ENCODE measurements around the gene TENM3. TPM values are rescaled to one million over a fixed set of nuclear protein-coding genes. Genes with fewer than 3 reads are reported as not detected.

TENM3 gene
- total and polyA plus RNA-seq, 2 of the 8 experiments (the other 6 are each of a cell fraction or from before 2014, with no cell fraction given), result 36.9 to 69.3 TPM

- H2BK12ac ChIP-seq (ENCODE audit: low read depth, low read length), result no peak overlapping the region
- H3K9ac ChIP-seq (replicated peaks in 1 of 4; ENCODE audit: extremely low read depth in 1 of 4, low read depth in 3 of 4, low read length in 3 of 4), result no peak overlapping the region
- no peaks in the 10 kb centered on the region for H3K79me2 ChIP-seq (ENCODE audit: control insufficient read depth in 1 of 2, insufficient read depth in 2 of 2, low read length in 2 of 2)
- H4K20me1 ChIP-seq (replicated peaks in 1 of 2; ENCODE audit: control insufficient read depth in 1 of 2, insufficient read depth in 2 of 2, low read length in 2 of 2), result peaks cover 0 to 3% of the 10 kb centered on the region in 2 experiments
- H3K4me1 ChIP-seq (replicated peaks in 1 of 4; ENCODE audit: control insufficient read depth in 3 of 4, insufficient read depth in 4 of 4, low read length in 3 of 4), result no peaks in the 10 kb centered on the region; a peak in 1 of 7 replicates
- no peak overlapping the region for H3K27ac ChIP-seq (ENCODE audit: low read depth, low read length)
- no peak overlapping the region for H3K23ac ChIP-seq (ENCODE audit: insufficient read length)
- ChIA-PET CTCF (ENCODE audit: partially characterized antibody) (interaction anchor here (0.6 to 2.4 kb wide), 6 partner anchors 11 to 124 kb away, joined by 3 to 8 read pairs (median 3); no protein-coding TSS in a partner anchor), POLR2A (ENCODE audit: partially characterized antibody) (no interaction called here)
- DNase-seq (ENCODE audit: low read depth in 1 of 2, low spot score in 2 of 2) (no peak), FAIRE-seq (no peak)
- no peak overlapping the region for H4K5ac ChIP-seq (ENCODE audit: insufficient read length, low read depth, low read length)
- H3K79me1 ChIP-seq (ENCODE audit: low read depth, low read length), result no peaks in the 10 kb centered on the region
- 0 out of 7 replicates have a peak, but pooled peaks cover 0 to 2% (median 0%) of the 10 kb centered on the region in 4 experiments for H3K27me3 ChIP-seq (replicated peaks in 1 of 4; ENCODE audit: control insufficient read depth in 3 of 4, extremely low read depth in 1 of 4, insufficient read depth in 3 of 4, low read length in 3 of 4)
- 90% methylated on average over 15 of the region's 15 CpGs; no CpG with 5 or more reads in 1 of the 2 experiments for WGBS, 2 experiments (ENCODE audit: extremely low coverage in 1 of 2, insufficient coverage in 1 of 2, insufficient read length in 1 of 2, insufficient replicate concordance in 2 of 2, low coverage in 1 of 2, low lambda C conversion rate in 2 of 2, missing lambda C conversion rate in 1 of 2)
- H2BK120ac ChIP-seq (replicated peaks; ENCODE audit: low read depth, low read length), result no peak overlapping the region
- no peak overlapping the region for H3K14ac ChIP-seq (ENCODE audit: insufficient read length)
- H2AK5ac ChIP-seq (ENCODE audit: low read depth, low read length), result no peak overlapping the region
- no peak overlapping the region for H4K8ac ChIP-seq (ENCODE audit: extremely low read depth, insufficient read depth, low read length)
- H3K56ac ChIP-seq (replicated peaks; ENCODE audit: insufficient read length, low read depth, low read length), result no peak overlapping the region
- no peak overlapping the region for H2BK5ac ChIP-seq (ENCODE audit: low read depth, low read length)
- no peak overlapping the region for H2BK20ac ChIP-seq (ENCODE audit: low read length)
- no peak overlapping the region for H3K18ac ChIP-seq (ENCODE audit: extremely low read depth, low read length)
- peaks cover 2% of the 10 kb centered on the region; the same call in 1 of the 2 replicates for H3K23me2 ChIP-seq (ENCODE audit: low read depth, low read length)
- H3K4me2 ChIP-seq (ENCODE audit: insufficient read depth in 1 of 2, low read depth in 2 of 2, low read length in 2 of 2), result no peak overlapping the region
- H3K4me3 ChIP-seq (ENCODE audit: extremely low read depth in 1 of 4, insufficient read depth in 2 of 4, low read depth in 3 of 4, low read length in 4 of 4), result no peak overlapping the region
- no peak overlapping the region for H2BK15ac ChIP-seq (ENCODE audit: low read length)
- peaks cover 0 to 24% (median 8%) of the 10 kb centered on the region in 4 experiments; a peak in 5 of 8 replicates for H3K36me3 ChIP-seq (ENCODE audit: control insufficient read depth in 2 of 4, insufficient read depth in 4 of 4, low read length in 3 of 4)
- H3K9me3 ChIP-seq (ENCODE audit: insufficient read depth in 2 of 2, low read depth in 1 of 2, low read length in 1 of 2), result no peaks in the 10 kb centered on the region; a peak in 1 of 4 replicates
- H2AFZ ChIP-seq (ENCODE audit: low read length), result no peak overlapping the region
- H4K91ac ChIP-seq (replicated peaks; ENCODE audit: insufficient read length, low read length), result no peak overlapping the region
- no peak overlapping the region for H3K4ac ChIP-seq (replicated peaks; ENCODE audit: insufficient read length, low read depth, low read length)
- TF ChIP-seq MAFK (IDR thresholded peaks at IDR 0.05; ENCODE audit: low read depth, low read length), result no peak
- no peak for TF ChIP-seq CHD1 (IDR thresholded peaks at IDR 0.05; ENCODE audit: low read depth, low read length)
- no peak for TF ChIP-seq TAF1 (IDR thresholded peaks at IDR 0.05; ENCODE audit: low read depth, low read length)
- TF ChIP-seq BRCA1 (IDR thresholded peaks at IDR 0.05; ENCODE audit: low read depth, low read length), result no peak
- TF ChIP-seq CHD2 (IDR thresholded peaks at IDR 0.05; ENCODE audit: low read length), result no peak
- TF ChIP-seq HDAC2 (IDR thresholded peaks at IDR 0.05; ENCODE audit: borderline replicate concordance in 1 of 2, low read depth in 2 of 2, low read length in 2 of 2), result no peak
- no peak for TF ChIP-seq GTF2F1 (IDR thresholded peaks at IDR 0.05; ENCODE audit: borderline replicate concordance, low read depth, low read length)
- no peak for TF ChIP-seq TCF12 (IDR thresholded peaks at IDR 0.05; ENCODE audit: low read depth, low read length)
- TF ChIP-seq CREB1 (IDR thresholded peaks at IDR 0.05), result no peak
- no peak for TF ChIP-seq CBX8 (IDR thresholded peaks at IDR 0.05; ENCODE audit: borderline replicate concordance, low read depth, low read length)
- TF ChIP-seq RFX5 (IDR thresholded peaks at IDR 0.05; ENCODE audit: borderline replicate concordance, low read depth, low read length), result no peak
- no peak for TF ChIP-seq USF2 (IDR thresholded peaks at IDR 0.05; ENCODE audit: low read length)
- TF ChIP-seq GABPA (IDR thresholded peaks at IDR 0.05; ENCODE audit: borderline replicate concordance, insufficient read depth, low read length), result no peak
- TF ChIP-seq SP2 (IDR thresholded peaks at IDR 0.05; ENCODE audit: low read length), result no peak
Measured at GRCh38 chr4:182801636-182802035, 558.4 kb downstream of the TENM3 start.
